HG03575 (cell line): Measurements from ENCODE around the gene NCOR1.
"Not testable (repeated sequence)": the region's sequence is repeated elsewhere in the genome, so short reads cannot be mapped to it uniquely, and the experiment has no call there.

Experiments used
- ATAC-seq: cut with Tn5 transposase; IDR thresholded peaks from one replicate; pipeline ENCODE4 v1.9.1; 2021; ENCODE audit not compliant: unreplicated experiment, insufficient number of reproducible peaks, low FRiP score; ENCODE audit errors: extremely low read depth

NCOR1 gene

DNA sequence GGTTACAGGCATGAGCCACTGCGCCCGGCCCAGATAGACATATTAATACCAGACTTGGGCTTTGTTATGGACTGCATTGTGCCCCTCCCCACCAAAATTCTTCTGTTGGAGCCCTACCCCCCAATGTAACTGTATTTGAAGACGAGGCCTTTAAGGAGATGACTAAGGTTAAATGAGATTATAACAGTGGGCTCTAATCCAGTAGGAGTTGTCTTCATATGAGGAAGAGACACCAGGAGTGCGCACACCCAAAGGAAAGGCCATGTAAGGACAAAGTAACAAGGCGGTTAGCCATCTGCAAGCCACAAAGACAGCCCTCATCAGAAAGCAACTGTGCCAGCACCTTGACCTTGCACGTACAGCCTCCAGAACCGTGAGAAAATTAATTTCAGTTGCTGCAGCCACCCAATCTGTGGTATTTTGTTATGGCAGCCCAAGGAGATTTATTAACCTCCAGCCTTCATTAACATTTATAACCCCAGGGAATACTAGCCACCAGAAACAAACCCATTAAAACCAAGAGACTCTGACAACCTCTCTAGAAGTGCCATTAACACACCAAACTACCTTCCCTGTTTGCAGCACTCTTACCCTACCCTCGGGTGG, 108.1 kb downstream of the NCOR1 start:
- ATAC-seq, result no peak

DNA sequence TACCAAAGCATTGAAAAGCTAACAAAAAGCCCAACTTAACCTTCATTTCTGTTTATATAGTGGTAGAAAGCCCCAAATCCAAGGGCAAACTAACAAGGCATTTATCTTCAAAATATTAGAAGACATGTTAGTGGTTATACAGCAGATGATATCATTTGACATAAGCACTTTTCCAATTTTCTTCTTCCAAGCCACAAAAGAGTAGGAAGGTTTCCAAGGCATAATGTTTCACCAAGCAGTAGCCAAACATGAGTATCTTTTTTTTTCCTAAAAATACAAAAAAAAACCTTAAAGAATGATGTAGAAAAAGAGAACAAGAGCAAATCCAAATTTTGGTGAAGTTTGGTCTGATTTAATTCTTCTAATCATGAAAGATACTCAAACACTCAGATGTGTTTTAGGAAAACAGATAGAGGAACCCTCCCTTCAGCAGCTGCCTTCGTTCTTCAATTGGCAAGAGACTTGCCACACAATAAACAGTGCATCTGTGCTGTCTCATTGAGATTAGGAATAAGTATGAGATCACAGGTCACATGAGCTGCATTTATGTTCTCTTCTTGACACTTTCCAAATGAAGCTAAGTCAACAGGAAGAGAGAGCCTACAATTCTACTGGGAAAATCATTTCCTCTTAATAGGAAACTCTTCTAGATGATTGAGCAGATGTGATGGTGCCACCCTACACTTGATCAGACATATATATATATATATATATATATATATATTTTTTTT, 109.0 kb downstream of the NCOR1 start:
- ATAC-seq, result no peak

DNA sequence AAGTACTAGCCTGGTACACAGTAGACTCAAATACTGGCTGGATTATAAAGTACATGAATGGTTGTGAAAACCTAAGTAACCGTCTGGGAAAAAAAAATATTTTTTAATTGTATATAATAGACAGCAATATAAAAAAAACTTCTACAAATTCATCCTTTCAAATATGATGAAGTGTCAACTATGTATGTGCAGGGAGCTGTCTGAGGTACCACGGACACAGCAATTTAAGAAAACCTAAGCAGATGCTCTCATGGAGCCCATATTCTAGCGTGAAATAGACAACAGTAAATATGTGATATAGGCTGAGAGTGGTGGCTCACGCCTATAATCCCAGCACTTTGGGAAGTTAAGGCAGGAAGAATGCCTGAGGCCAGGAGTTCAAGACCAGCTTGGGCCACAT, 111.1 kb downstream of the NCOR1 start:
- no peak for ATAC-seq

DNA sequence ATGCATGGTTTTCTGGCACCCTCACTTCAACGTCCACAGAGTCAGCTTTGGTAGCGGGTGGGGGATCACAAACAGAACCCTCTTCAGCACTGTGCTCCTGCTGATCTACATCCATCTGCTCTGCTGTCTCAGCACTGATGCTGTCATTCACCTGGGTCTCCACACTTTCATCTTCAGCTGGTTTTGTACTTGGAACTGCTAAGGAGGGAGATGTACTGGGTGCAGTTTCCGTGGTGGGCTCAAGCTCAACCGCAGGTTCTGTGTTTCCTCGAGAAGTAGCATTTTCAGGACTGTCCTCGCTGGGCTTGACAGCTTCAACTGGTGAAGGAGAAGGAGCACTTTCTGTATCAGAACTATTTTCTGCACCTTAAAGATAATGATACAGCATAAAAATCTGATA, 113.9 kb downstream of the NCOR1 start:
- no peak for ATAC-seq

DNA sequence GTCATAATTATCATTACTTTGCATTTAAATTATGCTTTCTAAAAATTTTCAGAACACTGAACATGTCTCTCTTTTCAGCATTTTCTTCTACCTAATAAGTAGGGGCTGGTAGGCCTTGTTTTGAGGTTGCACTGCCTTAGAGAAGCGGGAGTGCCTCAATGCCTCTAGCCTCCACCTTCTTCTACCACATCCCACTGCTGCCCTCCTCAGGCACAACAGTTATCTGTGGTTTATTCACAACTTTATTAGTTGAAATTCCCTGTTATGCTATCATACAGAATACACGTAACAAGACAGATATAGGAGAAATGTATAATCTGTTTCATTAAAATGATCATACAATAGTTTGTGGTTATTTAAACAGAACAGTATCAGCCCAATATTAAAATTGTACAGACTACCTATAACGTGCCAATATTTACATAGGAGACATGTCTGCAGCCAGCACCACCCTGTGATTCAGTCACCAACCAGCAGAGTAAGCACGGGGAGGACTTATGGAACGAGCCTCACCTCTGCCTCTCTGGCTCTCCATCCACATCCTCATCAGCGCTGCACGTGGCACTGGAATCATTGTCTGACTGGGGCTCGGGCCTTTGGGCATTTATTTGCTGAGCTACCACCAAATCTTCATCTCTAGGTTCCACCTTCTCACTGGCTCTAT, 114.5 kb downstream of the NCOR1 start:
- no peak for ATAC-seq

DNA sequence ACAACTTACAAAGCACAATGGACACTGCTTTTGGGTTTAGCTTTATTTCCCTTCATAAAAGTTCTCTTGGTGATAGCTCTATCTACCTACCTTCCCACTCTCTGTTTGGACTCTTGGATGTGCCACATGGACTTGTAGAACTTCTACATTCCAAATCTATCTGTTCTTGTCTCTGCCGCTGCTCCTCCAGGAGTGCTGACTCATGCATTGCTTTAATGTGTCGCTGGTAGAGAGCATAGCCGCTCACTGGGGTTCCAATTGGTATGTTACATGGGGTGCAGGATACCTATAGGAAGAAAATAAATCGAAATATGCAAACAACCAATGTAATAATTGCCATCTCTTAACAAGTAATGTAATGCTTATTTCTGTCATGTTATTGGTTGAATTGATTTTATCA, 123.6 kb downstream of the NCOR1 start:
- no peak for ATAC-seq

DNA sequence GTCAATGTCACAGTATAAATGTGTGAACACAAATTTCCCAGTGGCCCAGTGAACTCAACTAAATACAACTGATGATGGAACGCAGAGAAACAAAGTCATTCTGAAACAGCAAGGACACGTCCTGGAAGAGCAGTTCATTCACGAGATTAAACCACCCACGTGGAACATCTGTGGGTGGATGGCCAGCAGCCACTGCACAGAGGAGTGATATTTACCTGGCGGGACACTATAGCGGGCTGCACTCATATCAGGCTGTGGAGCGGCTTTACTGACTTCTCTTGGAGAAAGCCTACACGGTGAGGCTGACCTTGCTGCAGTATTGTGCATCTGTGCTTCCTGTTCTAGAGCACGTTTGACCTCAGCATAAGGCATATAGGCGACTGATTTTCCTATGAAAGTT, 128.4 kb downstream of the NCOR1 start:
- ATAC-seq, result no peak

DNA sequence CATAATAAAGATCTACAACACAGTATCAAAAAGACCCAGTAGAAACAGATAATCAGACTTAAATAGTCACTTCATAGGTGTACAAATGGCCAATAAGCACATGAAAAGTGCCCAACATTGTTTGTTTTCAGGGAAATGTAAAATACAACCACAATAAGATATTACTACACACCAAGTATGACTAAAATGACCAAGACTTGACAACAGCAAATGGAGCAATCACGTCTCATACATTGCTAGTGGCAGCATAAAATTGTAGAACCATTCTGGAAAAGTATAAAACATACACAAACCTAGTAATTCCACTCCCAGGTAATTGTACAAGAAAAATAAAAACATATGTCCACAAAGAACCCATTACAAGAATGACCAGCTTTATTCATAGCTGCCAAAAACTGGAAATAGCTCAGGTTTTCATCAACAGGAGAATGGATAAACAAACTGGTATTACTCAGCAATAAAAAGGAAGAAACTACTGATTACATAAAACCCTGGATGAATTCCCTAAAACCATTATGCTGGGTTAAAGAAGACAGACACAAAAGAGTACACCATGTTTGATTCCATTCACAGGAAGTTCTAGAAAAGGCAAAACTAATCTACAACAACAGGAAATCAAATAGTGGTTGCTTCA, 130.2 kb downstream of the NCOR1 start:
- no peak for ATAC-seq

DNA sequence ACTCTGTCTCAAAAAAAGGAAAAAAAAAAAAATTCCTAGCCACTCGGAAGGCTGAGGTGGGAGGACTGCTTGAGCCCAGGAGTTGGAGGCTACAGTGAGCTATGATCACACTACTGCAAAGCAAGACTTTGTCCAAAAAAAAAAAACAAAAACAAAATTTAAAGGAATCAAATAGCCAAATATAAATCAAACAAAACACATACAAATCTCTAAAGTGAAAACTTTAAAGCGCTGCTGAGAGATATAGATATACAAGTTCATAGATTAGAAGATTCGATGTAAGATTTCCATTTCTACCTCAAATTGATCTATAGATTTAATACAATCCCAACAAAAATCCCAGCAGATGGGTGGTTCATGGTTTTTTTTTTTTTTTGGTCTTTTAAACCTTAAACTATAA, 132.1 kb downstream of the NCOR1 start:
- no peak for ATAC-seq

DNA sequence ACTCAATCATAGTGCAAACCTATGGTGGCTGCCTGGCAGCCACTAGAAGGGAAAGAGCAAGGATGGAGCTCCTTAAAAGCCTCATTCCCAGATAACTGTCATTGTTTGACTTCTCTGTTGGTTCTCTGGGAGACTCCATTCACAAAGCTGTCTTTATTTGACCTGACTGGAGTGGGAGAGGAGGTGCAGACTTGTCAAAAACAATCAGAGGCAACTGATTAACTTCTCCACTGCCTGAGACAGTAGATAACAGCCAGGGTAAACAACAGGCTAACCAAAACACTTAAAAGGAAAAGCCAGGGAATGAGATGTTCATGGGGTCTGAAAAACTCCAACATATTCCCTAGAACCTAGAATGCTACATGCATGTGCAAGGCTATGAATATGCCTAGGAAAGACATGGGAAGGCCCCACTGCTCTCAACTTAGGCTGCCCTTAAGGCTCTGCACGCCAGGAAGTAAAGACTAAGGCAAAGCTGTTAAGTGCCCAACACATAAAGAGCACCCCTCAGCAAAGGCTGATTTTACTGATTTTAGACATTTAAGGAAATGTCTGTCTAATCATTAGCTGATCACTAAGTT, 133.7 kb downstream of the NCOR1 start:
- no peak for ATAC-seq

DNA sequence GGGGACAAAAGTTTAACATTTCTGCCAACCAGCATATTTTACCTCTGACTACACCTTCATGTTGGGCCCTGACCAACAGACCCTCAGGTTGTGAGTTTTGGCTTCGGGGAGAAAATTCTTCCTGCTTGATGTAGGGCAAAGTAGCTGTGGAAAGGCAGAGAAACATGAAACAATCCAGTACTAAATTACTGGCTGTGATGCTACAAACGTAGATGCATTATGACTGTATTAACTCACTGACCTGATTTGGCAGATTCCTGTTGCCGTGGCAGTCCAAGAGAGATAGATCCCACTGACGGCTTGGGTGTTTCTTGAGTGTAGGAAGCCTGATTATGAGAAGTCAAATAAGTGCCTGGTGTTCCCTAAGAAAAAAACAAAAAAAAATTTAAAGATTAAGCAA, 135.0 kb downstream of the NCOR1 start:
- ATAC-seq, result no peak

DNA sequence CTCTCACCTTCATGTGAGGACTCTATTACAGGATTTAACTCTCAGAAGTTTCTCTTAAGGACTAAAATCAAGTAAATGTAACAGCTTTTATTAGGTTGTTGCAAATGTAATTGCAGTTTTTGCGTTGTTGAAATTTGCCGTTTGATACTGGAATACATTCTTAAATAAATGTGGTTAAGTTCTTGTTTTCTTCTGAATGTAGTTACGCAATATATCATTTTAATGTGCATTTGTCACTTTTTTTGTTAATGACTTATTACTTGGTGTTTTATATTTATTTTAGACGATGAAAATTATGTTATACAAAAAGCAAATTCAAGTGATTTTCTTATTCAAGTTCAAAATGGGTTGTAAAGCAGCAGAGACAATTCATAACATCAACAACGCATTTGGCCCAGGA, 139.4 kb downstream of the NCOR1 start:
- ATAC-seq, result no peak

DNA sequence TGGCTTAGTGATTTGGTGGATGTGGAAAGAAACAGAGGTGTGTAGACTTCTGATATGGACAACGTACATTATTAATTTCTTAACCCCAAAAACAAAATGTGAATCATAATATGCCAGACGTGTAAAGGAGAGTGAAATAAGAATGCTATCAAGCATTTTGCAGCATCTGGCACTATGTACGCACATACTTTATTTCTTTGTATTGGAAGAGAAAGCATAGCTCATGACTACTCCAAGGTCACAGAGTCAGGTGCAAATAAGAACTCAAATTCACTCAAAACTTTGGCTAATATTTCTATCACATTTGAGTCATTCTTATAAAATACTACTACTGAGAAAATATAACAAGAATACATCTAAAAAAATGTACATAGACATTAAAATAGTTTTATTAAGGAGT, 140.9 kb downstream of the NCOR1 start:
- no peak for ATAC-seq

DNA sequence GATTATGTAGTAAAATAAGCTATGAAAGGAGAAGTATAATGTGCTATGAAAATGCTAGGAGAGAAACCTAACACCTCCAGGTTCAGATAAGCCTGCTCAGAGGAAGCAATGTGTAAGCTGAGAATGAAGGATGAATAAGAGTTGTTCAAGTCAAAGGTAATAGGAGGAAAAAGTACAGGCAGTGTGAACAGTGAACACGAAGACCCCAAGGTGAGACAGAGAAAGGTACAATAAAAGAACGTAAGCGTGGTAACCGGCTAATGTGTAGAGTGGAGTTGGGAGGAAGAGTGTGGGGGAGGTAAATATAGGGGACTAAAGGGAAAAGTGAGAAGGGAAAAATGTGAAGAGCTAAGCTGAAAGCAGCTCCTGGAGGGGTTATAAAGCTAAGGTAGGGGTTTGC, 141.5 kb downstream of the NCOR1 start:
- ATAC-seq, result no peak

DNA sequence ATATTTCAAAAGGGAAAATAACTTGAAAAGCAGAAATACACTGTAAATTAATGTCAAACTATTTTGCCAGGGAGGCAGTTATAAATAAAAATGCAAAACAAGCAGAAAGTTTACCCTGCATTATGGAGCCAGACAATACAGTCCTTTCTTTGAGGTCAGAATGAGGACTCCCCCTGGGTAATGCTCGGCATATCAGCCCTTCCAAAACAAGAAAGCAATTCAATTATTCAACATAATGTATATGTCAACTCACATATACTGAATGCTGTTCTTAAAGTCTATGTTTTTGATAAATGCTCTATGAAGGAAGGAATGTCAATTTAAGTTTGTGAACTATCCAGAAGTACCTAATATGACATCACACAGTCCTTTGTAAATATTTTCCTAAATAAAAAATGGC, 143.3 kb downstream of the NCOR1 start:
- no peak for ATAC-seq

DNA sequence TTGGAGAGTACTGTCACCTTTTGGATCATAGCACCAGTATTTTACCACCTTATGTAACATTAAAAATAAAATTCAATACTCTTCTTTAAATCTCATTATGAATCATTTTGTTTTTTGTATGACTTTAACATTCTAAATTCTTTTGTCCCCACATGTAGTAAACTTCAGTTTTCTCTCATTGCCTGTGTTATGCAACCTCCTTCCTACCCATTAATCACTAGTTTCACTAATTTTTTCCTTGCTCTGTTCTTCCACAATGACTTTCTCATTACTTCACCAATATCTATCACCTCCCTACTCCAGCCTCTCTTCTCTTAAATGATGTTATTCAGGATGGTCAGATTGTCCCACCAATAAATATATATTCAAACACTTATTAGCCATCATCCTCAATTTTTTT, 147.0 kb downstream of the NCOR1 start:
- ATAC-seq, result no peak

DNA sequence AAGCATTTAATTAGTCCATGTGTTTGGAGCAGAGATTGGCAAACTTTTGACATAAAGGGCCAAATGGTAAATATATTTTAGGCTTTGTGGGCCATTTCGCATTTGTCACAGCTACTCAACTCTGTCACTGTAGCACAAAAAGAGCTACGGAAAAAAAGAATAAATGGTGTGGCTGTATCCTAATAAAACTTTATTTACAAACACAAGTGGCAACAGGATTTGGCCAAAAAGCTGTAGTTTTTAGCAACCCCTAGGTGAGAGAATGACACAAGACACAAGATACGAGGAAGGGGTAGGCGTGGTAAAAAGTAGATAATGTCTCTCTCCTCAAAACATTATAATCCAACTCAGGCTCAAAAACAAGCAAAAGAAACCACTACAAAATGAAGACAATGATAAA, 149.2 kb downstream of the NCOR1 start:
- ATAC-seq, result no peak

DNA sequence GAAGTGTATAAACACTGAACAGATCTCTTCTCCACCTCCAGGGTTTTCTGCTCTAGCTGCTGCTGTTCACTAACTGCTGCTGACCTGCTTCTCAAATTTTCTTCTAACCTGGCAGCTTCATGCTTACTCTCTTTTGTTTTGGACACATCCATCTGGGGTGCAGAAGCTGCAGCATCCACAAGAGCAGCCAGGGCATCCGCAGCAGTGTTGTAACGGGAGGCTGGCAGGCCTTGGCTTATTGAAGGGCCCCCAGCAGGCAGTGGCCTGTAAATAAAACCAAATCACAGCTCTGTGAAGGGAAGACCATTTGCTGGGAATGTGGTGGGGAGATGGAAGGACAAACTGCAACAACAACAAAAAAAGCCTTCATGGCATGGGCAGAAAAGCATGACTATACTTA, 153.7 kb downstream of the NCOR1 start:
- no peak for ATAC-seq

DNA sequence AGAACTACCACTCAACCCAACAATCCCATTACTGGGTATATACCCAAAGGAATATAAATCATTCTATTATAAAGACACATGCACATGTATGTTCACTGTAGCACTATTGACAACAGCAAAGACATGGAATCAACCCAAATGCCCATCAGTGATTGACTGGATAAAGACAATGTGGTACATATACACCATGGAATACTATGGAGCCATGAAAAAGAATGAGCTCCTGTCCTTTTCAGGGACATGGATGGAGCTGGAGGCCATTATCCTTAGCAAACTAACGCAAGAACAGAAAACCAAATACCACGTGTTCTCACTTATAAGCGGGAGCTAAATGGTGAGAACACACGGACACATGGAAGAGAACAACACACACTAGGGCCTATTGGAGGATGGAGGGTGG, 160.2 kb downstream of the NCOR1 start:
- not testable (repeated sequence) for ATAC-seq

DNA sequence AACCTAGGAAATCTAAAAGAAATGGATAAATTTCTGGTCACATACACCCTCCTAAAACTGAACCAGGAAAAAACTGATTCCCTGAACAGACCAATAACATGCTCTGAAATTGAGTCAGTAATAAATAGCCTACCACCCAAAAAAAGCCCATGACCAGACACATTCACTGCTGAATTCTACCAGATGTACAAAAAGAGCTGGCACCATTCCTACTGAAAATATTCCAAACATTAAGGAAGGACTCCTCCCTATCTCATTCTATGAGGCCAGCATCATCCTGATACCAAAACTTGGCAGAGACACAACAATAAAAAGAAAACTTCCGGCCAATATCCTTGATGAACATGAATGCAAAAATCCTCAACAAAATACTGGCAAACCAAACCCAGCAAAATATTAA, 162.8 kb downstream of the NCOR1 start:
- no peak for ATAC-seq
